ENCODE results near the gene PLA2G6. TPM values are rescaled to one million over a fixed set of nuclear protein-coding genes. Genes with fewer than 3 reads are reported as not detected.
"Not testable (repeated sequence)": the region's sequence is repeated elsewhere in the genome, so short reads cannot be mapped to it uniquely, and the experiment has no call there.

PLA2G6 gene
- total RNA-seq, 2 experiments from 2014 or later = 94.6 to 103 TPM

DNA sequence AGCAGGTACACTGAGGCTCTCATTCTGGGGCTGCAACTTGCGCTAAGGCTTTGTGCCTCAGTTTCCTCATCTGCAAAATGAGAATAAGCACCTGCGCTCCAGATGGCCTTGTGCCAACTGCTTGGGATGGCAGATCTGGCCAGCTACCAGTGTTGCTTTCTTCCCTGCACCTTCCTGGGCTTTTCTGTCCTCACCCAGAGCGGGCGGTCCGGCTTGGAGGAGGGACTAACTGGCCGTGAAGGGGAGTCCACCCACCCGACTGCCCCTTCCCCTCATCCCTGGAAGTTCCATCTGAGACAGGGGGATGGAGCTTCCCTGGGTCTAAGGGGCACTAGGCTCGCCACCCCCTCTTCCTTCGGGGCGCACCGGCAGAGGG, 101.2 kb downstream of the PLA2G6 start:
- ATAC-seq (ENCODE audit: low read depth) = no peak
- Mint-ChIP-seq H3K27me3 (peaks cover 22% of the 10 kb centered on the region), H3K27ac (no peak overlapping the region), H3K4me1 (no peaks in the 10 kb centered on the region), H3K4me3 (no peak overlapping the region), H3K36me3 (no peaks in the 10 kb centered on the region), H3K9me3 (no peaks in the 10 kb centered on the region)
- POLR2A ChIA-PET = no interaction called here
- DNase-seq = no peak

DNA sequence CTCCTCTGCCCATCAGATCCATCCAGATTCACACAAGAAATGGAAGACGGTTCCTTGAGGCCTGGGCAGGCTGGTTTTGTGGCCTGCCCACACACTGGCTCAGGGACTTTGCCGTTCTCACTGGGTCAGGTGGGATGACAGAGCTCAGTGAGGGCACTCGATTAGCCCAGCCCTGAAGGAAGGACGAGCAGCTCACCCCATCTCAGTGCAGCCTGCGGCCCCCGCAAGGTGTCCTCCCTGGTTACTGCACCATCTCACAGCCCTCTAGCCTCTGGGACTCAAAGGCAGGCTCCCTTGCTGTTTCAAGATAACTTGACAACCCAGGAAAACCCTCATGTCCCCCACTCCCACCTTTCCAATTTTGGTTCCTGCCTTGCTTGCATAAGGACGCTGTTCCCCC, 101.8 kb downstream of the PLA2G6 start:
- Mint-ChIP-seq H3K4me3 (no peak overlapping the region), H3K9me3 (no peaks in the 10 kb centered on the region), H3K4me1 (no peaks in the 10 kb centered on the region), H3K36me3 (no peaks in the 10 kb centered on the region), H3K27me3 (peaks cover 22% of the 10 kb centered on the region), H3K27ac (no peak overlapping the region)
- ATAC-seq (ENCODE audit: low read depth) (no peak), DNase-seq (no peak)
- POLR2A ChIA-PET = no interaction called here

DNA sequence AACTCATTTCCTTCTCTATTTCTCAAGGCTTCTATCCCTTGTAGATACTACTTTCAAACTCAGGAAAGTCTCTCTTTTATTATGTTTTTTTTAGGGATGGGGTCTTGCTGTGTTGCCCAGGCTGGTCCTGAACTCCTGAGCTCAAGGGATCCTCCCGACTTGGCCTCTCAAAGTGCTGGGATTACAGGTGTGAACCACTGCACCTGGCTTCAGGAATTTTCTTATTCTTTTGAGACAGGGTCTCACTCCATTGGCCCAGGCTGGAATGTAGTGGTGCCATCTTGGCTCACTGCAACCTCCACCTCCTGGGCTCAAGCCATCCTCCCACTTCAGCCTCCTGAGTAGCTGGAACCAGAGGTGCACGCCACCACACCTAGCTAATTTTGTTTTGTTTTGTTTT, 102.4 kb downstream of the PLA2G6 start:
- H3K4me3 Mint-ChIP-seq; POLR2A ChIA-PET; H3K36me3 Mint-ChIP-seq; H3K4me1 Mint-ChIP-seq; DNase-seq; H3K9me3 Mint-ChIP-seq; ATAC-seq (ENCODE audit: low read depth); H3K27ac Mint-ChIP-seq: not testable (repeated sequence)
- peaks cover 22% of the 10 kb centered on the region for H3K27me3 Mint-ChIP-seq

- Mint-ChIP-seq H3K4me1 (no peaks in the 10 kb centered on the region), H3K27me3 (peaks cover 18% of the 10 kb centered on the region), H3K27ac (no peak overlapping the region), H3K4me3 (no peak overlapping the region), H3K9me3 (no peaks in the 10 kb centered on the region), H3K36me3 (no peaks in the 10 kb centered on the region)
- POLR2A ChIA-PET = no interaction called here
- ATAC-seq (ENCODE audit: low read depth) = no peak
- DNase-seq = no peak
Measured at GRCh38 chr22:38078046-38078840, 103.4 kb downstream of the PLA2G6 start.

DNA sequence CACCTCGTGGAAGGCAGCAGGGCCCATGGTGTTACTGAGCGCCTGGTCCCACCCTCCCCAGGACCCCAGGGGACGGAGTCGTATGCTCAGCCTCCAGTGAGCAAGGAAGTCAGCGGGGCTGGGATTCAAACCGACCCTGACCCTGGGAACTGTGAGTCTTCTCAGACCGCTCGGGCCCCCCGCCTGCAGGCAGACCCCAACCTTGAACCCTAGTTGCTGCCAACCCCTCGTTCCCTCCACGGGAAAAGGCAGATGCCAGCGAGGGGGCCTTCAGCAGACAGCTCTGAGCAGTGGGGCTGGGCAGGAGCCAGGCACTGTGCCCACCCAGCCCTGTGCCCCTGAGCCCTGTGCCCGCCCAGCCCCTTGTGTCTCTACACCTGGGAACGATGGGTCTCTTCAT, 104.0 kb downstream of the PLA2G6 start:
- ATAC-seq (ENCODE audit: low read depth) = no peak
- no peak for DNase-seq
- POLR2A ChIA-PET = no interaction called here
- H3K4me1 Mint-ChIP-seq = no peaks in the 10 kb centered on the region
- no peak overlapping the region for H3K27ac Mint-ChIP-seq
- H3K9me3 Mint-ChIP-seq = no peaks in the 10 kb centered on the region
- H3K4me3 Mint-ChIP-seq = no peak overlapping the region
- H3K36me3 Mint-ChIP-seq = no peaks in the 10 kb centered on the region
- H3K27me3 Mint-ChIP-seq = peaks cover 13% of the 10 kb centered on the region

DNA sequence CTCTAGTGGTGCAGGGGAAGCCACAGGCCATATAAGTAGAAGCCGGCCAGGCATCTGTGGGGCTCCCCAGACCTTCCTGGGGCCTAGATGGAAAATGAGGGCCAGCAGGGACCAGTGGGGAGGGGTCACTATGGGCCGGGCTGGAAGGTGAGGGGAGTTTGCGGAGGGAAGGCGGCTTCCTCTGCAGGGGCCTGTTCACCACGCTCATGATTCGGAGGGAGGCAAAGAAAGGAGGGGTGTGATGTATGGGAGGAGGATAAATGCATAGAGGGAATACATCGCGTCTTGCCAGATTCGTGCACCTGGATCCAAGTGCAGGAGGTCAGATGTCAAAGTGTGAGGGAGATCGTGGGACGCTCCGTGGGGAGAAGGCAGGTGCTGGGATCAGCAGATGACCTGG, 104.5 kb downstream of the PLA2G6 start:
- H3K9me3 Mint-ChIP-seq = no peaks in the 10 kb centered on the region
- ATAC-seq (ENCODE audit: low read depth) (no peak), DNase-seq (no peak)
- POLR2A ChIA-PET = no interaction called here
- H3K4me3 Mint-ChIP-seq = peak overlapping the region; percentile 22
- H3K27ac Mint-ChIP-seq = no peak overlapping the region
- H3K36me3 Mint-ChIP-seq = no peaks in the 10 kb centered on the region
- H3K4me1 Mint-ChIP-seq = no peaks in the 10 kb centered on the region
- H3K27me3 Mint-ChIP-seq = peaks cover 12% of the 10 kb centered on the region

GRCh38 chr22:38075961-38076360, 105.7 kb downstream of the PLA2G6 start:
- Mint-ChIP-seq H3K36me3 (no peaks in the 10 kb centered on the region), H3K27ac (no peak overlapping the region), H3K4me3 (no peak overlapping the region), H3K9me3 (no peaks in the 10 kb centered on the region), H3K27me3 (peaks cover 6% of the 10 kb centered on the region), H3K4me1 (no peaks in the 10 kb centered on the region)
- POLR2A ChIA-PET = no interaction called here
- ATAC-seq (ENCODE audit: low read depth) (no peak), DNase-seq (no peak)

DNA sequence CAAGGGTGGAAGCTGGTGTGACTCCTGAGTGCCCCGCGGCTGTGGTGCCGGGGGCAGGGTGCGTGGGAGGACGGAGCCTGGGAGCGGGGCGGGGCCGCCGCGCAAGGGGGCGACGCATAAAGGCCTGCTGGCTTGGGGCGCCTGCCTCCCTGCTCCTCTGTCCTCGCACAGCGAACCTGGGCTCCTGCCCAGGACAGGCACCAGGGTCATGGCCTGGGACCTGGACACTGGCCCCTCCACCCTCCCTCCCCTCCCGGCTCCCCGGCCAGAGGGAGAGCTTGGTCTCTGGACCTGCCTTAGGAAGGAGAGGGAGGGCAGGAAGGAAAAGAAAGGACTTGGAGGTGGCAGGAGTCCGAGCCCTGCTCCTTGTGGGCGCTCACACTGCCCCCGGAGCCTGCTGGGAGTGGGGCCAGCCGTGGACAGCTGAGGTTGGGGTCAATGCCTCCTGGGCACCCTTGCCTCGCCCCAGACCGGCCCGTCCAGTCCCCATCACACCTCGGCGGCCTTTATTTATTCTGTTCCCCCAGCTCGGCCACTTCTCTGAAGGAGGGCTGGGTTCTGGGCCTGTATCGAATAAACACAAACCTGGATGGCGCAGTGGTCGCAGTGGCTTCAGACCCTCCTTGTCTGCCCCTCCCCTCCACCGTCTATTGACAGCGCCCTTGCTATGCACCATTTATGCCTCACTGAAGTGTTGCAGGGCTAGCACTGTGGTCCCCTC, 106.4 kb downstream of the PLA2G6 start:
- Mint-ChIP-seq H3K4me1 (no peaks in the 10 kb centered on the region), H3K27me3 (peaks cover 6% of the 10 kb centered on the region), H3K27ac (no peak overlapping the region), H3K9me3 (no peaks in the 10 kb centered on the region), H3K36me3 (no peaks in the 10 kb centered on the region), H3K4me3 (no peak overlapping the region)
- DNase-seq (no peak), ATAC-seq (ENCODE audit: low read depth) (peak; percentile 23)
- POLR2A ChIA-PET = no interaction called here

GRCh38 chr22:38074181-38075104, 107.2 kb downstream of the PLA2G6 start:
- Mint-ChIP-seq H3K4me3 (no peak overlapping the region), H3K4me1 (no peaks in the 10 kb centered on the region), H3K27ac (no peak overlapping the region), H3K9me3 (no peaks in the 10 kb centered on the region), H3K27me3 (peaks cover under 1% of the 10 kb centered on the region), H3K36me3 (no peaks in the 10 kb centered on the region)
- ATAC-seq (ENCODE audit: low read depth) (no peak), DNase-seq (no peak)
- POLR2A ChIA-PET = no interaction called here

- H3K27me3 Mint-ChIP-seq = no peaks in the 10 kb centered on the region
- H3K4me1 Mint-ChIP-seq = no peaks in the 10 kb centered on the region
- H3K9me3 Mint-ChIP-seq = no peaks in the 10 kb centered on the region
- no peak overlapping the region for H3K4me3 Mint-ChIP-seq
- no peak overlapping the region for H3K27ac Mint-ChIP-seq
- POLR2A ChIA-PET = no interaction called here
- H3K36me3 Mint-ChIP-seq = no peaks in the 10 kb centered on the region
- ATAC-seq (ENCODE audit: low read depth) (no peak), DNase-seq (no peak)
Measured at GRCh38 chr22:38073150-38074130, 108.2 kb downstream of the PLA2G6 start.

GRCh38 chr22:38072322-38073149, 109.1 kb downstream of the PLA2G6 start:
- POLR2A ChIA-PET = interaction anchor here (0.6 kb wide), 1 partner anchor 249 kb away, joined by 6 read pairs; no protein-coding TSS in a partner anchor
- no peak for ATAC-seq (ENCODE audit: low read depth)
- Mint-ChIP-seq H3K4me1 (no peaks in the 10 kb centered on the region), H3K4me3 (no peak overlapping the region), H3K36me3 (no peaks in the 10 kb centered on the region), H3K27ac (no peak overlapping the region), H3K27me3 (no peaks in the 10 kb centered on the region), H3K9me3 (no peaks in the 10 kb centered on the region)
- no peak for DNase-seq

All from activated naive CD8-positive, alpha-beta T cell treated with anti-CD3 and anti-CD28 coated beads, Interleukin-2, amount 10 ng/mL, durations not matched to agents 7 days and 5 days (primary cell).